ENCODE measurements around the gene KLHDC9.

Gene KLHDC9

GRCh38 chr1:161077426-161077825, 20.7 kb upstream of the KLHDC9 start:
- no peak for TF ChIP-seq CTCF (IDR thresholded peaks at IDR 0.05; ENCODE audit: insufficient read depth, low read depth, low read length, missing control alignments)
- no peak overlapping the region for H3K4me3 ChIP-seq (ENCODE audit: low read length)
- no peak for DNase-seq (ENCODE audit: low read depth)

GRCh38 chr1:161079436-161080110, 18.6 kb upstream of the KLHDC9 start:
- DNase-seq (ENCODE audit: low read depth) = no peak

DNA sequence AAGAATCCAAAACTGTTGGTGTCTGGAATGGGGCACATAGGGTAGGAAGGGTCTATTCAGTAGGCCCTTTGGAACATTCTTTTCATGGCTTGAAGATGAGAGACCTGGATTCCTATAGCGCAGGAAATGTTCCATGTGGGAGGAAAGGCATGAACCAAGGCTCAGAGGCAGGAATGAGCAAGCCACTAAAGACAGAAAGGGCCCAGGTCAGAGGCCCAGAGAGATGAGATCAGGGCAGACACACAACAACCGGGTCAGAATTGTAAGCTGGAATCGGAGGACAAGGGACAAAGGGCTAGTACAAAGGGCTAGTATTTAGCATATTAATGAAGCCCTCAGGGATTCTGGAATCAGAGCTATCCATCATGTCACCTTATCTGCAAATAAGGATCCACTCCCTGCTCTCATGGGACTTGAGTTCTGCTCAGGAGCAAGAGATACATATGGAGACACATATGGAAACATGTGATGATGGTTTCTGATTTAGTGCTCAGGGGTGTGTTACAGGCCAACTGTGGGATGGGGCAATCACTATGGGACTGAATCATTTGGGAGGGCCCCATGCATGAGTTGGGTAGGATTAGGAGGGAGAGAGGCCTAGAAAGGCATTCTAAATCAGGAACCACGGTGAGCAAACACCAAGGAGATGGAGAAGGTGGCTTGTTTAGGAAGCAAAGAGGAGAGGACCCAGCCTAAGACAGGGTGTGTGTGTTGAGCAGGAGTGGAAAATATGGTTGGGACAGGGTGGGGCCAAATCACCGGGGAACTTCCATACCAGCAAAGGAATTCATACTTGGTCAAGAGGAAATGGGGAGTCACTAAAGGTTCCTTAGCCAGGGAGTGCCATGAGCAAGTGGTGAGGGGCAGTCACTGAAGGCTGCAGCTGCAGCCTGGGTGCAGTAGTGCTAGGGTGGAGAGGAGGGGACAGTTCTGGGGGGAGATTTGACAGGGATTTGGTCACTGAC, 17.4 kb upstream of the KLHDC9 start:
- no peak for TF ChIP-seq CTCF (IDR thresholded peaks at IDR 0.05; ENCODE audit: insufficient read depth, low read depth, low read length, missing control alignments)
- peak; percentile 84 for DNase-seq (ENCODE audit: low read depth)
- no peak overlapping the region for H3K4me3 ChIP-seq (ENCODE audit: low read length)

More at GRCh38 chr1:161079436-161080110, 18.6 kb upstream of the KLHDC9 start:
- TF ChIP-seq CTCF (IDR thresholded peaks at IDR 0.05; ENCODE audit: insufficient read depth, low read depth, low read length, missing control alignments) = no peak
- H3K4me3 ChIP-seq (ENCODE audit: low read length) = no peak overlapping the region

DNA sequence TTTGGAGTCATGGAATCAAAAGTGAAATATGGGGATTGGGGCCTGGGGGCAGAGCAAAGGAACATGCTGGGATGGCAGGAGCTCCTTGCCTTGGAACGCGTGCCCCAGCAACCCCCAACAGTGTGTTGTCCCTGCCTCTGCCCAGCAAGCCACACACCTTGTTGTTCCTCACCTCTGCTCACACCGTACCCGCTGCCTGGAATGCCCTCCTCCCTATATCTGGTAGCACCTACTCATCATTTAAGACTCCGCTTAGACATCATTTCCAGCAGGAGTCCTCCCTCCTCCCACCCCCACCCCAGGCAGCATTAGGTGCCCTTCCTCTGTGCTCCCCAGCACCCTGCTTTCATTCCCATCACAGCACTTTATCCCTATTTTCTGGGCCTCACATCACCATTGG, 16.6 kb upstream of the KLHDC9 start:
- H3K4me3 ChIP-seq (ENCODE audit: low read length) = no peak overlapping the region
- DNase-seq (ENCODE audit: low read depth) = peak; percentile 48
- no peak for TF ChIP-seq CTCF (IDR thresholded peaks at IDR 0.05; ENCODE audit: insufficient read depth, low read depth, low read length, missing control alignments)

DNA sequence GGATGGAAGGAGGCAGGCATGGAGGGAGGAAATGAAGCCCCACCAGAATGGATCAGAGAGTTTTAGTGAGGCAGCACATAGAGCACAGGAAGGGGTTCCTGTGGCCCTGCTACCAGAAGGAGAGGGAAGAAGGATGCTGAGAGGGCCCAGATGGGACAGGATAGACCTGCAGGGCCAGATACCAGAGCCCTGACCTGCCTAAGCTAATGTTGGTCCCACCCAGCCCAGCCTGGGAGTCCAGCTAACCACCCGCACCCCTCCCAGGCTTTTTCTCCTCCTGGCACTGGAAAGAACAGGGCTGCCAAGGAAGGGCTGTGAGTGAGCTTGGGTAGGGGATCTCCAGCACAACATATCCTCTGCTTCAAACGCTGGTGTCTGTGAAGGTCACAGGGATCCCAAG, 15.7 kb upstream of the KLHDC9 start:
- DNase-seq (ENCODE audit: low read depth) = peak; percentile 73
- TF ChIP-seq CTCF (IDR thresholded peaks at IDR 0.05; ENCODE audit: insufficient read depth, low read depth, low read length, missing control alignments) = no peak
- H3K4me3 ChIP-seq (ENCODE audit: low read length) = no peak overlapping the region

GRCh38 chr1:161082996-161083747, 15.0 kb upstream of the KLHDC9 start:
- no peak for TF ChIP-seq CTCF (IDR thresholded peaks at IDR 0.05; ENCODE audit: insufficient read depth, low read depth, low read length, missing control alignments)
- peak; percentile 99 for DNase-seq (ENCODE audit: low read depth)
- peak overlapping the region; percentile 36 for H3K4me3 ChIP-seq (ENCODE audit: low read length)
